Posterior vena cava (tissue), 2 donors: ENCODE results near the gene GLA. TPM values are rescaled to one million over a fixed set of nuclear protein-coding genes. Genes with fewer than 3 reads are reported as not detected.

Experiments used
- DNase-seq: peaks from one replicate; pipeline ENCODE4 v3.0.0-alpha.2; 2020; ENCODE audit warnings: low spot score
- intact Hi-C, 2 donors: fragments of 100-400 bp; cut with DNase I; formaldehyde crosslinking; loops; one replicate each; pipeline versions ENCODE4 v1.14.1 to v1.14.2; 2022 to 2023
- long read RNA-seq, 2 donors: library from polyadenylated mRNA; unstranded; transcript quantifications; one replicate each; pipeline ENCODE4 v2.0.0, GENCODE V29; 2020 to 2021
- total RNA-seq, 2 donors: library from RNA; stranded (reverse); fragmentation: NEBNext Ultra II Directional; extraction: Animal tissue kit (Norgen Biotek cat#: 25700); gene quantifications; one replicate each; pipeline ENCODE4 v1.2.1, GENCODE V29; 2021
- donor health status: DM: yes; HTN: yes; CAD: no.
- donor health status: DM: yes; HTN: yes; CAD: no.

GLA gene
- total RNA-seq = 10 to 100 TPM; 20.1 to 24.2 TPM
- long read RNA-seq, donor 1, partial matches to known transcripts = 0 of 5 reads
- long read RNA-seq, donor 1, other reads (novel, unspliced or antisense) = 1 of 5 reads
- long read RNA-seq, donor 2, transcript GLA-201 (7 exons, 1,318 nt) = major isoform, 22 of 29 reads
- long read RNA-seq, donor 2, transcript GLA-204 (3 exons, 793 nt) = minor isoform, 6 of 29 reads
- long read RNA-seq, donor 2, partial matches to known transcripts = 0 of 29 reads
- long read RNA-seq, donor 2, other reads (novel, unspliced or antisense) = 1 of 29 reads

GRCh38 chrX:101407748-101408531, at the start of gene GLA, which contains the start of gene HNRNPH2:
TSS of gene GLA (minus strand) at chrX:101407925. CDS start at chrX:101407903, 22 bp downstream.
TSS of gene HNRNPH2 (plus strand) at chrX:101408222. CDS start at chrX:101411989, 3,767 bp downstream.
- intact Hi-C loops = no loop called here
- DNase-seq = peak; percentile 96

DNA sequence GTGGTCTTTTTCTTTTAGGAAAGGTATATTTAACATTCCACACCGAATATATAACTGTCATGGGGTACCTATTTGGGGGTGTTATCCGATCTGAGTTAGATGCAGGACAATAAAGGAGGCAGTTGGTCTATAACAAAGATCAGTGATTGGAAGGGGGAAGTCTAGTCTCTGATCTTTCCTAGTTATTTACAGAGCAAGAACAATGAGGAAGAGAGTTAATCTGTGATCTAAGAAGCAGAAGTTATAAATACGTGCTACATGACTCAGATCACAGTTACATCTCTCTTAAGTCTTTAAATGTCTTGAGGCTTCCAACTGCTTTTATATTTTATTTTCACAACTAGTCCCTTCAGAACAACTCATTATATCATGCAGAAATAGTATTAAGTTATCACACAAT, 44.3 kb upstream of the GLA start:
- DNase-seq = no peak
- intact Hi-C loops = no loop called here

GRCh38 chrX:101450961-101451360, 43.2 kb upstream of the GLA start:
- intact Hi-C loops = no loop called here
- no peak for DNase-seq

- intact Hi-C loops = no loop called here
- no peak for DNase-seq
Observed at GRCh38 chrX:101450085-101450484, 42.4 kb upstream of the GLA start.

DNA sequence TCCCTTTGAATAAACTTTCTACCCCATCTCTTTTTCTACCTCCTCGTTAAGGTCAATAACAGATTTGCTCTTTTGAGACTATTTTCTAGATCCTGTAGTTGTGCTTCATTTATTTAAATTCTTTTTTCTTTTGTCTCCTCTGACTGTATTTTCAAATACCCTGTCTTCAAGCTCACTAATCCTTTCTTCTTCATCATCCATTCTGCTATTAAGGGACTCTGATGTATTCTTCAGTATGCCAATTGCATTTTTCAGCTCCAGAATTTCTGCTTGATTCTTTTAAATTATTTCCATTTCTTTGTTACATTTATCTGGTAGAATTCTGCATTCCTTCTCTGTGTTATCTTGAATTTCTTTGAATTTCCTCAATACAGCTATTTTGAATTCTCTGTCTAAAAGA, 41.6 kb upstream of the GLA start:
- no peak for DNase-seq
- intact Hi-C loops = no loop called here

GRCh38 chrX:101442085-101442484, 34.4 kb upstream of the GLA start:
- intact Hi-C loops = no loop called here
- no peak for DNase-seq

- no peak for DNase-seq
Observed at GRCh38 chrX:101430457-101431078, 22.8 kb upstream of the GLA start.

GRCh38 chrX:101429934-101430333, 22.2 kb upstream of the GLA start:
- no peak for DNase-seq
- intact Hi-C loops = no loop called here

More at GRCh38 chrX:101430457-101431078, 22.8 kb upstream of the GLA start:
- intact Hi-C loops = no loop called here

DNA sequence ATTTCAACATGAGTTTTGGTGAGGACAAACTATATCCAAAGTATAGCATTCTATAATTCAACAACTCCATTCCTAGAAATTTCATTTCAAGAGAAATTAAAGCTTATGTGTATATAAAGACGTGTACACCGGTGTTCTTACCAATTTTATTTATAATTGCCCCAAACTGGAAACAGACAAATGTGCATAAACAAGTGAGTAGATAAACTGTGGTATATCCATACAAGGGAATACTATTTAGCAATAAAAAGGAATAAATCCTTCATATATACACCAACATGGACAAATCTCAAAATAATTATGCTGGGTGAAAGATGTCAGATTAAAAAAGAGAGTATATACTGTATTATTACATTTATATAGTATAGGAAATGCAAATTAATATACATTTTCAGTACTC, 20.2 kb upstream of the GLA start:
- DNase-seq = no peak
- intact Hi-C loops = no loop called here

GRCh38 chrX:101419489-101419888, 11.8 kb upstream of the GLA start:
- intact Hi-C loops = no loop called here

DNA sequence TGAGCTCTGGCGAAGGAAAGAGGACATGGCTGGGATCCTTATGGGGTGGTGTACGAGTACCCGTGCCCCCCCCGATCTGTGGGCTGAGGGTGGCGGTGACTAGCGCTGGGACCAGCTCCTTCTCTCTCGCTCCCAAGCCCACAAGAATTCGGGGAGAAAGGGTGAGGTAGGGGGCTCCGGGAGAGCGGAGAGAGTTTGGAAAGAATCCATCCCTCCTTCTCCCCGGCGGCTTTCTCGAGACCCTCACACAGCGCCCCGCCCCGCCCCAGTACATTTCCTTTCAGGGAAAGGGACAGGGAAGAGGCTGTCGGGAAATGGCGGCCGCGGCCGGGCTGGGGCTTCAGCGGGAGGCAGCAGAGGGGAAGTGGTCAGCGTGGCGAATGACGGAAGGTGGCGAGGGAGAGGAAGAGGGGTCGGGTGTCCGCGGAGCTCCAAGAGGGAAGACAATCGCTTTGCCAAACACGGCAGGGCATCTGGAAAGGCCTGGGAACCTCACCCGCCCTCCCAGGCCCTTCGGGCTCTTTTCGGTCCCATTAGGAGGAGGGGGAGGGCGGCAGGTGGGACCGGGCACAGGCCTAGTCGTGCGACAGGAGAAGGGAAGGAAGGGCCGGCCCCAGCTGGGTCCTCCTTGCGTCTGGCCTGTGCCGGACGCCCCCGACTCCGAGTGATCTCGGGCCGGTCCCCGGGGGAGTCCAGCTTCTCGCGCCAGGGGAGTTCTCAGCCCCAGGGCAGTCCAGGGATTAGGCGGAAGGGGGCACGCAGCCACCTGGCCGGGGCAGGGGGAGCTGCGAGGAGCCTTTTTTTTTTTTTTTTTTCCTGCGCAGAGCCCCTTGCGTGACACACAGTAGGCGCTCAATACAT, 10.5 kb upstream of the GLA start:
- intact Hi-C loops = no loop called here
- peak; percentile 90 for DNase-seq

More at GRCh38 chrX:101419489-101419888, 11.8 kb upstream of the GLA start:
- DNase-seq = no peak

- no peak for DNase-seq
- intact Hi-C loops = no loop called here
Observed at GRCh38 chrX:101417190-101417589, 9.5 kb upstream of the GLA start.

- no peak for DNase-seq
- intact Hi-C loops = no loop called here
Observed at GRCh38 chrX:101416691-101417090, 9.0 kb upstream of the GLA start.

GRCh38 chrX:101415180-101416145, 7.7 kb upstream of the GLA start:
- intact Hi-C loops = no loop called here
- DNase-seq = no peak

DNA sequence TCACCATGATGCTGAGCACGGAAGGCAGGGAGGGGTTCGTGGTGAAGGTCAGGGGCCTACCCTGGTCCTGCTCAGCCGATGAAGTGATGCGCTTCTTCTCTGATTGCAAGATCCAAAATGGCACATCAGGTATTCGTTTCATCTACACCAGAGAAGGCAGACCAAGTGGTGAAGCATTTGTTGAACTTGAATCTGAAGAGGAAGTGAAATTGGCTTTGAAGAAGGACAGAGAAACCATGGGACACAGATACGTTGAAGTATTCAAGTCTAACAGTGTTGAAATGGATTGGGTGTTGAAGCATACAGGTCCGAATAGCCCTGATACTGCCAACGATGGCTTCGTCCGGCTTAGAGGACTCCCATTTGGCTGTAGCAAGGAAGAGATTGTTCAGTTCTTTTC, 4.3 kb upstream of the GLA start:
- intact Hi-C loops = no loop called here
- no peak for DNase-seq

DNA sequence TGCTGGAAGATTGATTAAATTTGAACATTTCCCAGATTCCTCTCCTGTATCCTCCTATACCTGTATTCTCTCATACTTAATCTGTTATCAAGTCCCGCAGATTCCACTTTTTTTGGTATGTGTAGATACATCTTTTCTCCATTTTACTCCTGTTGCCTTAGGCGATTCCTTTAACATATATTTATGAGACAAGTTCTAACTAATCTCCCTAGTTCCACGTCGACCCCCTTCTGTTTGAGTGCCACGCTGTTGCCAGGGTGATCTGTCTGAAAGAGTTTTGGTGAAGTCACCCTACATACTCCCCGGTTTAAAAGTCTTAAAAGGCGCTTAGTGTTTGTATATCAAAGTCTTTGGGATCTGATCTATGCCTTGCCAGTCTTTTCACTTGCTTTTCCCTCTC, 2.7 kb upstream of the GLA start:
- DNase-seq = no peak
- intact Hi-C loops = no loop called here

DNA sequence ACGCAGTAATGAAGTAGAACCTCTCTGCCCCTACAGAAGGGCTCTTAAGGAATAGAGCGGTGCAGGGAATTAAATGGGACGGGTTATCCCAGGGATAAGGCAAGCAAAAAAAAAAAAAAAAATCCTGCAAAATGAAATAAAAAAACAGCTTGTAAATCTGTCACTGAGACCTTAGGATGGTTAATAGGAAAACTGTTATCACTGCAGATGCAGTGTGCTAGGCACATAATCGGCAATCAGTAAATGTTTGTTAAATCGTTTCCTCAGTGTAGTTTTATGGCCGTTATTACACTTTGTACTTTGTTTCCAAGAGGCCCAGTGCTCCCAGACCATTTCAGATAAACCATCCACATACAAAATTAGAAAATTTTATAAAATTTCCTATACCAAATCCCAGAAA, 1.3 kb upstream of the GLA start:
- intact Hi-C loops = no loop called here

DNA sequence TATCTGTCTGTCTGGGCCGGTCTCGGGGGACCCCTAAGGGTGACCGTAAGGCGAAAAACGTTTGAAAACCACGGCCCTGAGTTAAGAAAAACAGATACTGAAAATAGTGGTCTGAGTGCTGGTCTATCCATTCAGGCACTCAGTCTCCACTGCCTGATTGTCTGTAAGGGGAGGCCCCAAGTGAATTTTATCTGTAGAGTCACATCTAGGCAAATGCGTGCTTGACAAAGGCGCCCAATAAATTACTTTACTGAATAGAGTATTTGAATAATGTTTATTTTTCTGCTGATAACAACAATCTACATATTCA, 762 bp upstream of the GLA start:
- intact Hi-C loops = no loop called here
- DNase-seq = no peak

More for the DNA sequence above, 1.3 kb upstream of the GLA start:
- DNase-seq = no peak
